Measurements from ENCODE around the gene KRT72. TPM values are rescaled to one million over a fixed set of nuclear protein-coding genes. Genes with fewer than 3 reads are reported as not detected.

KRT72 gene
- total and polyA plus RNA-seq, 4 donors = not detected

GRCh38 chr12:52636189-52636588 lies 34.9 kb upstream of the KRT72 start:
- Histone ChIP-seq H3K9ac (ENCODE audit: low read depth in 1 of 2, low read length in 2 of 2) (no peak overlapping the region), H3K4me1 (ENCODE audit: control insufficient read depth in 4 of 4, insufficient read depth in 4 of 4, low read length in 3 of 4) (no peaks in the 10 kb centered on the region), H3K36me3 (ENCODE audit: control insufficient read depth in 4 of 4, insufficient read depth in 3 of 4, low read depth in 1 of 4, low read length in 3 of 4) (no peaks in the 10 kb centered on the region), H3K9me3 (ENCODE audit: control insufficient read depth in 4 of 4, low read length in 3 of 4) (no peaks in the 10 kb centered on the region), H3K27ac (ENCODE audit: low read depth in 1 of 2, low read length in 2 of 2) (no peak overlapping the region), H3K27me3 (ENCODE audit: control insufficient read depth in 4 of 4, insufficient read depth in 4 of 4, low read length in 3 of 4) (no peaks in the 10 kb centered on the region), H3K4me3 (ENCODE audit: low read depth in 1 of 3, low read length in 3 of 3) (no peak overlapping the region)
- TF ChIP-seq JUND (IDR thresholded peaks at IDR 0.05) (no peak), FOXA1 (IDR thresholded peaks at IDR 0.05) (no peak), HNF4A (conservative IDR thresholded peaks at IDR 0.05) (no peak), EGR1 (IDR thresholded peaks at IDR 0.05; ENCODE audit: low read depth in 2 of 2) (no peak), RXRA (IDR thresholded peaks at IDR 0.05) (no peak), YY1 (IDR thresholded peaks at IDR 0.05) (no peak), HNF4G (IDR thresholded peaks at IDR 0.05) (no peak), CTCF (IDR thresholded peaks at IDR 0.05; ENCODE audit: low read depth, low read length, missing input control) (no peak), TAF1 (conservative IDR thresholded peaks at IDR 0.05) (no peak), FOXA2 (IDR thresholded peaks at IDR 0.05) (no peak), NR2F2 (IDR thresholded peaks at IDR 0.05) (no peak), GABPA (IDR thresholded peaks at IDR 0.05 in 1 of 2, conservative IDR thresholded peaks at IDR 0.05 in 1 of 2) (no peak), ATF3 (IDR thresholded peaks at IDR 0.05) (no peak), RAD21 (IDR thresholded peaks at IDR 0.05) (no peak)
- peak; percentile 19 for DNase-seq (ENCODE audit: low spot score)
- 78% methylated on average over 6 of the region's 6 CpGs for WGBS

GRCh38 chr12:52634266-52635056 lies 33.2 kb upstream of the KRT72 start:
- H3K36me3 ChIP-seq (ENCODE audit: control insufficient read depth in 4 of 4, insufficient read depth in 3 of 4, low read depth in 1 of 4, low read length in 3 of 4) = no peaks in the 10 kb centered on the region
- H3K4me1 ChIP-seq (ENCODE audit: control insufficient read depth in 4 of 4, insufficient read depth in 4 of 4, low read length in 3 of 4) = no peaks in the 10 kb centered on the region
- TF ChIP-seq TAF1 (conservative IDR thresholded peaks at IDR 0.05) = no peak
- TF ChIP-seq RAD21 (IDR thresholded peaks at IDR 0.05) = no peak
- TF ChIP-seq HNF4A (conservative IDR thresholded peaks at IDR 0.05) = no peak
- TF ChIP-seq GABPA (IDR thresholded peaks at IDR 0.05 in 1 of 2, conservative IDR thresholded peaks at IDR 0.05 in 1 of 2) = no peak
- TF ChIP-seq REST (IDR thresholded peaks at IDR 0.05) = no peak
- TF ChIP-seq JUND (IDR thresholded peaks at IDR 0.05) = no peak
- no peak for TF ChIP-seq SP1 (IDR thresholded peaks at IDR 0.05)
- TF ChIP-seq HNF4G (IDR thresholded peaks at IDR 0.05) = no peak
- H3K27ac ChIP-seq (ENCODE audit: low read depth in 1 of 2, low read length in 2 of 2) = no peak overlapping the region
- DNase-seq (ENCODE audit: low spot score) = peak; percentile 31
- no peaks in the 10 kb centered on the region for H3K27me3 ChIP-seq (ENCODE audit: control insufficient read depth in 4 of 4, insufficient read depth in 4 of 4, low read length in 3 of 4)
- no peaks in the 10 kb centered on the region for H3K9me3 ChIP-seq (ENCODE audit: control insufficient read depth in 4 of 4, low read length in 3 of 4)
- WGBS = 46% methylated on average over 7 of the region's 7 CpGs
- H3K4me3 ChIP-seq (ENCODE audit: low read depth in 1 of 3, low read length in 3 of 3) = no peak overlapping the region
- H3K9ac ChIP-seq (ENCODE audit: low read depth in 1 of 2, low read length in 2 of 2) = no peak overlapping the region

All from liver (tissue), 9 donors.